Umbilical cord (tissue), 2 donors: ENCODE data around the gene ATP5F1B. TPM values are rescaled to one million over a fixed set of nuclear protein-coding genes. Genes with fewer than 3 reads are reported as not detected.
"Not testable (repeated sequence)": the region's sequence is repeated elsewhere in the genome, so short reads cannot be mapped to it uniquely, and the experiment has no call there.

Source experiments
- DNase-seq: peaks from one replicate; pipeline ENCODE4 v3.0.0-alpha.2; 2015; ENCODE audit warnings: low spot score
- total RNA-seq: library from RNA; depleted of rRNA; stranded (reverse); fragments of >200 nt; gene quantifications from one replicate; pipeline ENCODE4 v1.2.3, GENCODE V29; 2014; ENCODE audit warnings: low replicate concordance; ENCODE audit not compliant: insufficient read depth

Gene ATP5F1B
- total RNA-seq, 1 donor from 2014 or later: 154 TPM

GRCh38 chr12:56648023-56648422, 2.2 kb upstream of the ATP5F1B start:
- not testable (repeated sequence) for DNase-seq

GRCh38 chr12:56645201-56645716, 525 bp downstream of the ATP5F1B start:
- no peak for DNase-seq

- no peak for DNase-seq
Measured at GRCh38 chr12:56644654-56645053, 1.1 kb downstream of the ATP5F1B start.

GRCh38 chr12:56641219-56641618, 4.6 kb downstream of the ATP5F1B start:
- no peak for DNase-seq

- DNase-seq: no peak
Measured at GRCh38 chr12:56637621-56638020, 8.2 kb downstream of the ATP5F1B start.

- DNase-seq: peak; percentile 100
Measured at GRCh38 chr12:56636675-56637540, 8.9 kb downstream of the ATP5F1B start.

- DNase-seq: peak; percentile 97
Measured at GRCh38 chr12:56635806-56636674, 9.7 kb downstream of the ATP5F1B start.

GRCh38 chr12:56634837-56635791, 10.7 kb downstream of the ATP5F1B start:
- peak; percentile 85 for DNase-seq

GRCh38 chr12:56634242-56634836, 11.4 kb downstream of the ATP5F1B start:
- peak; percentile 64 for DNase-seq

- no peak for DNase-seq
Measured at GRCh38 chr12:56633468-56634241, 12.1 kb downstream of the ATP5F1B start.

GRCh38 chr12:56632701-56633467, 12.9 kb downstream of the ATP5F1B start:
- DNase-seq: no peak

GRCh38 chr12:56631790-56632700, 13.7 kb downstream of the ATP5F1B start:
- DNase-seq: peak; percentile 72

- DNase-seq: peak; percentile 92
Measured at GRCh38 chr12:56630180-56630632, 15.6 kb downstream of the ATP5F1B start, which contains the start of gene BAZ2A. BAZ2A (minus strand) TSS chr12:56630326; CDS start chr12:56617530, 12,796 bp downstream.

GRCh38 chr12:56629459-56630179, 16.2 kb downstream of the ATP5F1B start:
- DNase-seq: peak; percentile 42

GRCh38 chr12:56628671-56629458, 16.9 kb downstream of the ATP5F1B start:
- DNase-seq: peak; percentile 64

GRCh38 chr12:56626701-56627100, 19.1 kb downstream of the ATP5F1B start:
- no peak for DNase-seq
